ENCODE results near the gene NOTUM. TPM values are rescaled to one million over a fixed set of nuclear protein-coding genes. Genes with fewer than 3 reads are reported as not detected.

NOTUM gene
- total RNA-seq, 1 experiment from 2014 or later = not detected

DNA sequence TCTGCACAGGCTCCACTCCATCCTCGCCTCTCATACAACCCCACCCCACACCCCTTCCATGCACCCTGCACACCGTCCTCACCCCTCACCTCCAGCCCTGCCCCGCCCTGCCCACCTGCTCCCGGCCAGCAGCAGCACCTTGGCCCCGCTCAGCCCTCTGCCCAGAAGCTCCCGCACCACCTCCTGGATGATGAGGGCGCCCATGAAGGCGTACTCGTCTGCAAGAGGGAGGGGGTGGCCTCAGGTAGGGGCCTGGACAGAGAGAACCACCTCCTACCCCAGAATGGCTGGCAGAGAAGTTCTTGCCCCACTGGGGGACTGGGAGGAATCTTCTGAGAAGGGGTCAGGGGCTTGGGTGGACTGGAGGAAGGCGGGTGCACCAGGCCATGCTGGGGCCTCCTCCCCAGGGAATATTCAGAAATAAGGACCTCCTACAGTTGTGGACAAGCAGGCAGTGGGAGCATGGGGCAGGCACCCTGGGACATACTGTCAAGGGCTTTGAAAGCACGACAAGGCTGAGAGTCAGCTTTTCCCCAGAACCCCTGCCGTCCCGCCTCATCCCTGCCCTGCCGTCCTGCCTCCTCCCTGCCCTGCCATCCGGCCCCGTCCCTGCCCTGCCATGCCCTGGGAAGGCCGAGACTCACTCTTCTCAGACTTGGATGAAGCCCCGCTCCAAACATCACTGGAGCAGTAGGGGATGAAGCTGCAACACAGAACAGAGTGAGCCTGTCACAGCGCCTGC, 3.1 kb downstream of the NOTUM start:
- Histone ChIP-seq H3K9me3 (ENCODE audit: low read depth, low read length, poor library complexity, severe bottlenecking) (no peaks in the 10 kb centered on the region), H3K36me3 (ENCODE audit: insufficient read depth, low read length, poor library complexity, severe bottlenecking) (no peaks in the 10 kb centered on the region), H3K27me3 (replicated peaks; ENCODE audit: insufficient read depth, low read depth, low read length, poor library complexity) (peaks cover 43% of the 10 kb centered on the region), H3K4me1 (ENCODE audit: insufficient read depth, low read length, poor library complexity, severe bottlenecking) (no peaks in the 10 kb centered on the region), H3K4me3 (ENCODE audit: low read depth, low read length, poor library complexity, severe bottlenecking) (no peak overlapping the region), H3K27ac (ENCODE audit: low read depth, low read length, poor library complexity, severe bottlenecking) (no peak overlapping the region)
- no peak for DNase-seq (ENCODE audit: low spot score)
- no TSS peak for BruUV-seq (replicated peaks)
- ChIA-PET POLR2A (ENCODE audit: low non-redundant PET) (no interaction called here), CTCF (no interaction called here)
- intact Hi-C loops (cut with micrococcal nuclease; ENCODE audit: unreplicated experiment) = loop anchor here (5.0 kb wide), 1 partner anchor 64 kb away; the partner anchor contains the start of genes CENPX and LRRC45
- no peak for TF ChIP-seq EZH2 (IDR thresholded peaks at IDR 0.05; ENCODE audit: borderline replicate concordance, low read depth, low read length, poor library complexity, severe bottlenecking)
- TF ChIP-seq, protein P1, sequence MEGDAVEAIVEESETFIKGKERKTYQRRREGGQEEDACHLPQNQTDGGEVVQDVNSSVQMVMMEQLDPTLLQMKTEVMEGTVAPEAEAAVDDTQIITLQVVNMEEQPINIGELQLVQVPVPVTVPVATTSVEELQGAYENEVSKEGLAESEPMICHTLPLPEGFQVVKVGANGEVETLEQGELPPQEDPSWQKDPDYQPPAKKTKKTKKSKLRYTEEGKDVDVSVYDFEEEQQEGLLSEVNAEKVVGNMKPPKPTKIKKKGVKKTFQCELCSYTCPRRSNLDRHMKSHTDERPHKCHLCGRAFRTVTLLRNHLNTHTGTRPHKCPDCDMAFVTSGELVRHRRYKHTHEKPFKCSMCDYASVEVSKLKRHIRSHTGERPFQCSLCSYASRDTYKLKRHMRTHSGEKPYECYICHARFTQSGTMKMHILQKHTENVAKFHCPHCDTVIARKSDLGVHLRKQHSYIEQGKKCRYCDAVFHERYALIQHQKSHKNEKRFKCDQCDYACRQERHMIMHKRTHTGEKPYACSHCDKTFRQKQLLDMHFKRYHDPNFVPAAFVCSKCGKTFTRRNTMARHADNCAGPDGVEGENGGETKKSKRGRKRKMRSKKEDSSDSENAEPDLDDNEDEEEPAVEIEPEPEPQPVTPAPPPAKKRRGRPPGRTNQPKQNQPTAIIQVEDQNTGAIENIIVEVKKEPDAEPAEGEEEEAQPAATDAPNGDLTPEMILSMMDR (conservative IDR thresholded peaks at IDR 0.05; ENCODE audit: low read depth, low read length) = no peak

DNA sequence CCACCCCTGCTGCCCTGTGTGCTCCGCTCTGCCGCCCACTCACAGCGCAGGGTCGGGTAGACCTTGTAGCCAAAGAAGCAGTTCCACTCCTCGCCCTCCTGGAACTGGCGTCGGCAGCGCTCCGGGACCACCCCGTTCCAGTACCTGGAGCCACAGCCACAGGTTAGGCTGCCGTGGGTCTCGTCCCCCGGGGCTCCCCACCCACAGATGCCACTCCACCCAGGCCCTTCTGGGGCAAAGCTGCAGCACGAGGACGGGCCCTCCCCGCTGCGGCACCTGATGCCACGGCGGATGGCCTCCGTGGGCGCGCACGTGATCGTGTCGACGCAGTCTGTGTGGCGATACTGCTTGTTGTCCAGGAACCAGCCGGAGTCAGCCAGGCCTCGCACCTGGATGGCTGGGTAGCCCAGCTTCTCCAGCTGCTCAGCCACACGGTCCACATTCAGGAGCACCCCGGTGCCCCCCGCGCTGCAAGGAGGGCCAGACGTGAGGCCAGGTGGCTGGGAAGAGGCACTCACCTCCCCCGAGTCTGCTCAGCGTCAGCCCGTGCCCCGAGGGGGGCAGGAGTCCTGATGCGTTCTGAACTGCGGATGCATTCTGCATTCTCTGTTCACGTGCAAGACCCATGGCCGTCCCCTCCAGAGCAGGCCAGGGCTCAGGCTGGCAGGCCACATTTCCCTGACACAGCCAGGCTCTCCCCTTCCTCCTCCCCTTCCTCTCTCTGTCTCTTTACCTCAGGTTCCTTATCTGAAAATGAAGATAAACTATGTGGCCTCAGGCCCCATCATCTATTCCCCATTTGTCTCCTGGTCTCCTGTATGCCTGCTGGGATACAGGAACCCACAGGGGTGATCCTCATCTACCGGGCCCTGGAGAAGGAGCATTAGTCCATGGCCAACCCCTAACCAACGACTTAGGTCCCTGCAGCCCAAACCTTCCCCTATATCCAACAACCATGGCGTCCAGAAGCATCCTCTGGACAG, 4.1 kb downstream of the NOTUM start:
- TF ChIP-seq, protein P1 (conservative IDR thresholded peaks at IDR 0.05; ENCODE audit: low read depth, low read length) = no peak
- TF ChIP-seq EZH2 (IDR thresholded peaks at IDR 0.05; ENCODE audit: borderline replicate concordance, low read depth, low read length, poor library complexity, severe bottlenecking) = no peak
- no peak for DNase-seq (ENCODE audit: low spot score)
- Histone ChIP-seq H3K27me3 (replicated peaks; ENCODE audit: insufficient read depth, low read depth, low read length, poor library complexity) (peaks cover 33% of the 10 kb centered on the region), H3K9me3 (ENCODE audit: low read depth, low read length, poor library complexity, severe bottlenecking) (no peaks in the 10 kb centered on the region), H3K27ac (ENCODE audit: low read depth, low read length, poor library complexity, severe bottlenecking) (no peak overlapping the region), H3K36me3 (ENCODE audit: insufficient read depth, low read length, poor library complexity, severe bottlenecking) (no peaks in the 10 kb centered on the region), H3K4me3 (ENCODE audit: low read depth, low read length, poor library complexity, severe bottlenecking) (no peak overlapping the region), H3K4me1 (ENCODE audit: insufficient read depth, low read length, poor library complexity, severe bottlenecking) (no peaks in the 10 kb centered on the region)
- POLR2A ChIA-PET (ENCODE audit: low non-redundant PET) = no interaction called here
- intact Hi-C loops (cut with micrococcal nuclease; ENCODE audit: unreplicated experiment) = loop anchor here (5.0 kb wide), 1 partner anchor 65 kb away; the partner anchor contains the start of genes CENPX and LRRC45
- BruUV-seq (replicated peaks) = no TSS peak
- CTCF ChIA-PET = no interaction called here

DNA sequence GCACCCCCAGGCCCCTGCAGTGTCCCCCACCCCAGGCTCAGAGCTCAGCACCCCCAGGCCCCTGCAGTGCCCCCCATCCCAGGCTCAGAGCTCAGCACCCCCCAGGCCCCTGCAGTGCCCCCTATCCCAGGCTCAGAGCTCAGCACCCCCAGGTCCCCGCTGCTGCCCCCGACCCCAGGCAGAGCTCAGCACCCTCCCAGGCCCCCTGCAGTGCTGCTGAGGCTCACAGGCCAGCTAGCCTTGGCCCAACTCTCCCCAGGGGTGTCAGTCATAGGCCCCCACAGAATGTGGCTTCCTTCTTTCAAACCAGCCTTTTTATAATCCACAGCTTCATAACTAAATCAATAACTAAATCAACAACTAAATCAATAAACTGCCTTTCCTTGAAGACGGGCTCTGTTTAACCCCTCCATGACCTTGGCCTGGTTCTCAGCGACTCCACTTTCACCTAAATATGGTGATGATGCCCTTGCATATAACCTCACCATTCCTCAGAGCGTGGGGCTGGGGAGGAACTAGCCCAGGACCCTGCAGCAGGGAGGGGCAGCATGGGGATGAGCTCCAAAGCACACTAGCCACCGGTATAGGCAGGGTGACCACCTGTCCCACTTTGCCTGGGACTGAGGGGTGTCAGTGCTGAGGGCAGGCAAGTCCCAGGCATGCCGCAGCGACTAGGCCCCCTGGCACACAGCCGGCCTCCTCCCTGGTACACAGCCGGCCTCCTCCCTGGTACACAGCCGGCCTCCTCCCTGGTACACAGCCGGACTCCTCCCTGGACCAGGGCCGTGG, 5.0 kb downstream of the NOTUM start:
- Histone ChIP-seq H3K27me3 (replicated peaks; ENCODE audit: insufficient read depth, low read depth, low read length, poor library complexity) (peaks cover 28% of the 10 kb centered on the region), H3K4me1 (ENCODE audit: insufficient read depth, low read length, poor library complexity, severe bottlenecking) (no peaks in the 10 kb centered on the region), H3K9me3 (ENCODE audit: low read depth, low read length, poor library complexity, severe bottlenecking) (no peaks in the 10 kb centered on the region), H3K4me3 (ENCODE audit: low read depth, low read length, poor library complexity, severe bottlenecking) (no peak overlapping the region), H3K27ac (ENCODE audit: low read depth, low read length, poor library complexity, severe bottlenecking) (no peak overlapping the region), H3K36me3 (ENCODE audit: insufficient read depth, low read length, poor library complexity, severe bottlenecking) (no peaks in the 10 kb centered on the region)
- DNase-seq (ENCODE audit: low spot score) = no peak
- intact Hi-C loops (cut with micrococcal nuclease; ENCODE audit: unreplicated experiment) = loop anchor here (5.0 kb wide), 1 partner anchor 66 kb away; the partner anchor contains the start of genes CENPX and LRRC45
- no peak for TF ChIP-seq EZH2 (IDR thresholded peaks at IDR 0.05; ENCODE audit: borderline replicate concordance, low read depth, low read length, poor library complexity, severe bottlenecking)
- TF ChIP-seq, protein P1 (conservative IDR thresholded peaks at IDR 0.05; ENCODE audit: low read depth, low read length) = no peak
- POLR2A ChIA-PET (ENCODE audit: low non-redundant PET) = no interaction called here
- no TSS peak for BruUV-seq (replicated peaks)
- CTCF ChIA-PET = interaction anchor here (0.7 kb wide), 1 partner anchor 49 kb away, joined by 7 read pairs; no protein-coding TSS in a partner anchor

Measured in A673 (cell line).